ENCODE data around the gene ERFE. TPM values are rescaled to one million over a fixed set of nuclear protein-coding genes. Genes with fewer than 3 reads are reported as not detected.
"Not testable (repeated sequence)": the region's sequence is repeated elsewhere in the genome, so short reads cannot be mapped to it uniquely, and the experiment has no call there.

Gene ERFE, protein sequence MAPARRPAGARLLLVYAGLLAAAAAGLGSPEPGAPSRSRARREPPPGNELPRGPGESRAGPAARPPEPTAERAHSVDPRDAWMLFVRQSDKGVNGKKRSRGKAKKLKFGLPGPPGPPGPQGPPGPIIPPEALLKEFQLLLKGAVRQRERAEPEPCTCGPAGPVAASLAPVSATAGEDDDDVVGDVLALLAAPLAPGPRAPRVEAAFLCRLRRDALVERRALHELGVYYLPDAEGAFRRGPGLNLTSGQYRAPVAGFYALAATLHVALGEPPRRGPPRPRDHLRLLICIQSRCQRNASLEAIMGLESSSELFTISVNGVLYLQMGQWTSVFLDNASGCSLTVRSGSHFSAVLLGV
- 1 to 10 TPM in 1 of 2 donors, not detected in 1; 7.7 TPM for total RNA-seq

DNA sequence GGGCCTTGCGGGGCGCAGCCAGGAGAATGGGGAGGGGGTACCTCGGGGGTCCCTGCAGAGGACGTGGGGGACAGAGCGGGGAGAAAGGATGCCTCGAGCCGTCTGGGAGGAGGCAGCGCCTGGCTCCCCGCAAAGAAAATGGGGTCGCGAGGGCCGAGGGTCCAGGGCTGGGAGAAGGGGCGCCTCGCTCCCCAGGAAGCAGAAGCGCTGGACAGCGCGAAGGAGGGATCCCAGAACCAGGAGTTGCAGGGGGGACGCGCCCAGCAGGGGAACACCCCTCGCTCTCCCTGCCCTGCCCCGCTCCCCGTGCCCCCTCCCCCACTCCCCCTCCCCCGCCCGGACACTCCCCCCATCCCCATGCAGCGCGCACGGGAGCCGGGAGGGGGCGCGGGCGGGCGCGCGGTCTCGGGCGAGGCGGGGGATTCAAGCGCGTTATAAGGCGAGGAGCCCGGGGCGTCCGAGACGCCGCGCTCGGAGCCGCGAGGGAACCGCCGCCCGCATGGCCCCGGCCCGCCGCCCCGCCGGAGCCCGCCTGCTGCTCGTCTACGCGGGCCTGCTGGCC lies at the start of gene ERFE:
TSS of gene ERFE (plus strand) at position 462 of the 562 bp plus-strand sequence. CDS start at position 500, 38 bp downstream.
- H3K27ac ChIP-seq: no peak within 1 kb of the TSS
- peak within 1 kb of the TSS; percentile 4 to 24 for H3K4me3 ChIP-seq
- intact Hi-C loops (cut with DNase I): no loop called here

DNA sequence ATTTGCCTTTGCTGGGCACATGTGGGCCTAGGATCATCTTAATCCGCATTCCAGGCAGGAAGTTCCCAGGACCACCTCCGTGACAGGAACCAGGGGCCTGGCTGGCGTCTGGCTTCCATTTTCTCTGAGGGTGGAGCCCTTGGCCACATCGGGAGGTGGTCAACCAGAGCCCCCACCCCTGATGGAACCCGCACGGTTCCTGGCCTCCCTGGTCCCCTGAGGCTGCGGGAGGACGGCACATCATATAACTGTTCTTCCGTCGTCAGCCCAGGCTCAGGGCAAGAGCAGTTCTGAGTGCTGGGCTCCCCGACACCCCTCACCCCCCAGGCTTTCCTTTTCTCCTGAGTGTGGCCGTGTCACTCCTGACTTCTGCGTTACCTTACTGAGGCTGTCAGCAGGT lies 45.2 kb upstream of the ERFE start:
- Histone ChIP-seq H3K27me3 (replicated peaks; ENCODE audit: insufficient read depth) (peaks cover 2% of the 10 kb centered on the region), H3K4me1 (replicated peaks) (no peaks in the 10 kb centered on the region), H3K4me3 (no peak overlapping the region), H3K27ac (no peak overlapping the region), H3K9me3 (no peaks in the 10 kb centered on the region), H3K36me3 (no peaks in the 10 kb centered on the region)
- intact Hi-C loops (cut with DNase I): no loop called here
- no peak for TF ChIP-seq POLR2AphosphoS5 (IDR thresholded peaks at IDR 0.05)
- TF ChIP-seq, protein P1, sequence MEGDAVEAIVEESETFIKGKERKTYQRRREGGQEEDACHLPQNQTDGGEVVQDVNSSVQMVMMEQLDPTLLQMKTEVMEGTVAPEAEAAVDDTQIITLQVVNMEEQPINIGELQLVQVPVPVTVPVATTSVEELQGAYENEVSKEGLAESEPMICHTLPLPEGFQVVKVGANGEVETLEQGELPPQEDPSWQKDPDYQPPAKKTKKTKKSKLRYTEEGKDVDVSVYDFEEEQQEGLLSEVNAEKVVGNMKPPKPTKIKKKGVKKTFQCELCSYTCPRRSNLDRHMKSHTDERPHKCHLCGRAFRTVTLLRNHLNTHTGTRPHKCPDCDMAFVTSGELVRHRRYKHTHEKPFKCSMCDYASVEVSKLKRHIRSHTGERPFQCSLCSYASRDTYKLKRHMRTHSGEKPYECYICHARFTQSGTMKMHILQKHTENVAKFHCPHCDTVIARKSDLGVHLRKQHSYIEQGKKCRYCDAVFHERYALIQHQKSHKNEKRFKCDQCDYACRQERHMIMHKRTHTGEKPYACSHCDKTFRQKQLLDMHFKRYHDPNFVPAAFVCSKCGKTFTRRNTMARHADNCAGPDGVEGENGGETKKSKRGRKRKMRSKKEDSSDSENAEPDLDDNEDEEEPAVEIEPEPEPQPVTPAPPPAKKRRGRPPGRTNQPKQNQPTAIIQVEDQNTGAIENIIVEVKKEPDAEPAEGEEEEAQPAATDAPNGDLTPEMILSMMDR (IDR thresholded peaks at IDR 0.05): no peak
- no peak for TF ChIP-seq POLR2A (IDR thresholded peaks at IDR 0.05)
- DNase-seq (ENCODE audit: low spot score): no peak
- 91% methylated on average over 12 of the region's 13 CpGs for WGBS

More for the DNA sequence above, at the start of gene ERFE:
- no peak for DNase-seq (ENCODE audit: low spot score)
- Histone ChIP-seq H3K4me1 (replicated peaks) (no peaks in the 10 kb centered on the region), H3K36me3 (no peaks in the 10 kb centered on the region), H3K9me3 (no peaks in the 10 kb centered on the region), H3K27me3 (replicated peaks; ENCODE audit: insufficient read depth) (peaks cover 2% of the 10 kb centered on the region)
- TF ChIP-seq POLR2AphosphoS5 (IDR thresholded peaks at IDR 0.05) (no peak), POLR2A (IDR thresholded peaks at IDR 0.05) (no peak)
- TF ChIP-seq, protein P1 (IDR thresholded peaks at IDR 0.05): peak in 2 of 4 experiments; percentile 19 to 39
- WGBS: 33% methylated on average over 19 of the region's 61 CpGs

DNA sequence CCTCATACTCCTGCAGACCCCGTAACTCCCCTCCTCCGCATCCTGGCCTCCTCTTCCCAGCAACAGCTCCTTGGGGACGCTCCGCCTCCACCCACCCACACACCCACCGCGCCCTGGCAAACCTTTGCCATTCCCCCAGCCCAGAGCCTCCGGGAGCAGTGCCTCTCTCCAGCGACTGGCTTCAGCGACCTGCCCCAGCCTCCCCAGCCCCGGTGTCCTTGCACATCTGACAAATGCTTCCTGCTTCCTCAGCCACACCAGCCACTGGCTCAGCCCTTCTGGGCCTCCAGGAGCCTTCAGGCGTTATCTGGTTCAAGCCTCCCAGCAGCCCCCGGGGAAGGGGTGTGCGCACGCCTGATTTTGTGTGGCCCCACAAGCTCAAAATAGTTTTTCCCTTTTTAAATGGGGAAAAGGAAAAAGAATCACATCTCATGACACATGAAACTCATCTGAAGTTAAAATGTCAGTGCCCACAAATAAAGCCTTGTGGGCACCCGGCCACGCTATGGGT lies 44.4 kb upstream of the ERFE start:
- 77% methylated on average over 16 of the region's 16 CpGs for WGBS
- DNase-seq (ENCODE audit: low spot score): no peak
- no peaks in the 10 kb centered on the region for H3K9me3 ChIP-seq
- no peaks in the 10 kb centered on the region for H3K4me1 ChIP-seq (replicated peaks)
- TF ChIP-seq POLR2A (IDR thresholded peaks at IDR 0.05) (no peak), POLR2AphosphoS5 (IDR thresholded peaks at IDR 0.05) (no peak)
- TF ChIP-seq, protein P1 (IDR thresholded peaks at IDR 0.05): no peak
- peaks cover 2% of the 10 kb centered on the region for H3K27me3 ChIP-seq (replicated peaks; ENCODE audit: insufficient read depth)
- no peak overlapping the region for H3K4me3 ChIP-seq
- intact Hi-C loops (cut with DNase I): no loop called here
- H3K36me3 ChIP-seq: no peaks in the 10 kb centered on the region
- H3K27ac ChIP-seq: no peak overlapping the region

DNA sequence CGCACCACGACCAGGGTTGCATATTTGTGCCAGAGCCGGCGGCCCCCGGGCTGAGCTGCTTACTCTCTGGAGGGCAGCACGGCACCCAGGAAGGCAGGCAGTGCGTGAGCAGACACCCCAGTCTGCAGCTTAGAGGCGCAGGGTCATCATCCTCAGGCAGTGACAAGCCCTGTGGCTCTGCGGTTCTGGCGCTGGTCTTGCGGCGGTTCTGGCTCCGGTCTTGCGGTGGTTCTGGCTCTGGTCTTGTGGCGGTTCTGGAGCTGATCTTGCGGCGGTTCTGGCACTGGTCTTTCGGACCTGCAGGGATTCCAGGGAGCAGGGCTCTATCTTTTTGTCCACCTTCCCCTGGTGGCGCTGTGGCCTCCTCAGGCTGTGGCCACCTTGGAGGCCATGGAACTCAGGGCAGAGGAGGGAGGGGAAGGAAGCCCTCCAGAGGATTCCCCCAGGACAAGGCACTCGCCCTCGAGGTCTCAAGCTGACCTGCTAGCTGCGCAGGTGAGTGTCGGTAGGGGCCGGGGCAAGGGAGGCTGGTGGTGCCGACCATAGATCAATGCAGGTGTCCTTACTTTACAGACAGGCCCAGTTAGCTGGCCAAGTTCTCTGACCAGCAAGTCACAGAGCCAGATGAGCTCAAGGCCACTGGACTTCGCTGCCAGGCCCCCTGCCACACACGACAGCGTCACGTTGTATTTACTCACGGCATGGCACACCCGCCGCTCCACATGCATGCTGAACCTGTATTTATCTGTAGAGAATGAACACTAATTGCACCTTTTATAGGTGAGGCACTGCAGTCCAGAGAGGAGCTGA lies 43.7 kb upstream of the ERFE start:
- TF ChIP-seq POLR2AphosphoS5 (IDR thresholded peaks at IDR 0.05) (no peak), POLR2A (IDR thresholded peaks at IDR 0.05) (no peak)
- TF ChIP-seq, protein P1 (IDR thresholded peaks at IDR 0.05): no peak
- 89% methylated on average over 32 of the region's 32 CpGs for WGBS

DNA sequence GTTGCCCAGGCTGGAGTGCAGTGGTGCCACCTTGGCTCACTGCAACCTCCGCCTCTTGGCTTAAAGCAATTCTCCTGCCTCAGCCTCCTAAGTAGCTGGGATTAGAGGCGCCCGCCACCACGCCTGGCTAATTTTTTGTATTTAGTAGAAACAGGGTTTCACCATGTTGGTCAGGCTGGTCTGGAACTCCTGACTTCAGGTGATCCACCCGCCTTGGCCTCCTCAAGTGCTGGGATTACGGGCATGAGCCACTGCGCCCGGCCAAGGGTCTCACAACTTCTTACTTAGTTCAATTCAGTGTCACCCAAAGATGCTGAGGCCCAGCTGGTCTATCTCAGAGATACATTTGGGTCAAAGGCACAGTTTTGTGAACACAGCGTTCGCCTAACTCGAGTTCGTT lies 43.1 kb upstream of the ERFE start:
- DNase-seq (ENCODE audit: low spot score); intact Hi-C loops (cut with DNase I); H3K9me3 ChIP-seq; H3K27ac ChIP-seq; H3K4me3 ChIP-seq; H3K27me3 ChIP-seq (replicated peaks; ENCODE audit: insufficient read depth); H3K4me1 ChIP-seq (replicated peaks); H3K36me3 ChIP-seq: not testable (repeated sequence)
- 95% methylated on average over 12 of the region's 12 CpGs for WGBS

More for the DNA sequence above, 43.7 kb upstream of the ERFE start:
- no peaks in the 10 kb centered on the region for H3K9me3 ChIP-seq
- H3K36me3 ChIP-seq: no peaks in the 10 kb centered on the region
- H3K27me3 ChIP-seq (replicated peaks; ENCODE audit: insufficient read depth): peaks cover 2% of the 10 kb centered on the region
- no peak overlapping the region for H3K27ac ChIP-seq
- H3K4me3 ChIP-seq: no peak overlapping the region
- DNase-seq (ENCODE audit: low spot score): no peak
- H3K4me1 ChIP-seq (replicated peaks): no peaks in the 10 kb centered on the region
- intact Hi-C loops (cut with DNase I): no loop called here
